Activated CD8-positive, alpha-beta T cell treated with anti-CD3 and anti-CD28 coated beads, Interleukin-2, amount 10 ng/mL, durations not matched to agents 7 days and 5 days (primary cell): ENCODE measurements around the gene LSM6. TPM values are rescaled to one million over a fixed set of nuclear protein-coding genes. Genes with fewer than 3 reads are reported as not detected.

Experiments
- ATAC-seq: fragments of 150-1000 bp; cut with Tn5 transposase; one replicate; pipeline ENCODE4 v1.10.0; 2021; ENCODE audit warnings: moderate library complexity
- CTCF ChIA-PET: fragments of 350-600 bp; sonication (Branson Sonifier 250); formaldehyde crosslinking; loops from one replicate; lab custom pipeline; 2021; ENCODE audit warnings: antibody characterized with exemption; lab: Charles Lee
- POLR2A ChIA-PET: fragments of 350-600 bp; sonication (Branson Sonifier 250); formaldehyde crosslinking; loops from one replicate; lab custom pipeline; 2021; ENCODE audit warnings: antibody characterized with exemption; lab: Charles Lee
- DNase-seq: peaks from one replicate; pipeline ENCODE4 v3.0.0-alpha.2; 2020
- H3K27ac Mint-ChIP-seq: one replicate; pipeline ENCODE4 v1.8.0; 2021; ENCODE audit warnings: mild to moderate bottlenecking, mixed read lengths
- H3K27me3 Mint-ChIP-seq: one replicate; pipeline ENCODE4 v1.8.0; 2021; ENCODE audit warnings: low read depth, mixed read lengths
- H3K36me3 Mint-ChIP-seq: one replicate; pipeline ENCODE4 v1.8.0; 2021; ENCODE audit warnings: low read depth, mixed read lengths
- H3K4me1 Mint-ChIP-seq: one replicate; pipeline ENCODE4 v1.8.0; 2021; ENCODE audit warnings: low read depth, mixed read lengths
- H3K4me3 Mint-ChIP-seq: one replicate; pipeline ENCODE4 v1.8.0; 2021; ENCODE audit warnings: mild to moderate bottlenecking, mixed read lengths
- H3K9me3 Mint-ChIP-seq: one replicate; pipeline ENCODE4 v1.8.0; 2022; ENCODE audit warnings: mixed read lengths; ENCODE audit not compliant: insufficient read depth
- total RNA-seq, 2 experiments: library from RNA; stranded (reverse); gene quantifications; one replicate each; pipeline ENCODE4 v1.2.3, GENCODE V29; 2021

The LSM6 gene
- total RNA-seq, 2 experiments from 2014 or later, result 52.2 to 64.3 TPM

GRCh38 chr4:146229406-146229805 lies 53.9 kb downstream of the LSM6 start:
- Mint-ChIP-seq H3K9me3 (no peaks in the 10 kb centered on the region), H3K27ac (no peak overlapping the region), H3K36me3 (no peaks in the 10 kb centered on the region), H3K4me1 (no peaks in the 10 kb centered on the region), H3K4me3 (no peak overlapping the region), H3K27me3 (no peaks in the 10 kb centered on the region)
- POLR2A ChIA-PET, result interaction anchor here (0.6 kb wide), 1 partner anchor 10 kb away, joined by 4 read pairs; no protein-coding TSS in a partner anchor
- CTCF ChIA-PET, result no interaction called here
- DNase-seq (no peak), ATAC-seq (no peak)

- ChIA-PET CTCF (no interaction called here), POLR2A (no interaction called here)
- Mint-ChIP-seq H3K4me3 (no peak overlapping the region), H3K4me1 (no peaks in the 10 kb centered on the region), H3K27me3 (peaks cover 1% of the 10 kb centered on the region), H3K27ac (no peak overlapping the region), H3K9me3 (no peaks in the 10 kb centered on the region), H3K36me3 (no peaks in the 10 kb centered on the region)
- ATAC-seq, result no peak
- DNase-seq, result no peak
Observed at GRCh38 chr4:146232131-146232722, 56.7 kb downstream of the LSM6 start.

- CTCF ChIA-PET, result interaction anchor here (1.4 kb wide), 1 partner anchor 861 kb away, joined by 3 read pairs; no protein-coding TSS in a partner anchor
- Mint-ChIP-seq H3K27ac (no peak overlapping the region), H3K9me3 (no peaks in the 10 kb centered on the region), H3K27me3 (peaks cover 1% of the 10 kb centered on the region), H3K36me3 (no peaks in the 10 kb centered on the region), H3K4me1 (no peaks in the 10 kb centered on the region), H3K4me3 (no peak overlapping the region)
- ATAC-seq (no peak), DNase-seq (no peak)
- POLR2A ChIA-PET, result no interaction called here
Observed at GRCh38 chr4:146235654-146236177, 60.2 kb downstream of the LSM6 start.

GRCh38 chr4:146236216-146236615 lies 60.7 kb downstream of the LSM6 start:
- POLR2A ChIA-PET, result no interaction called here

GRCh38 chr4:146237092-146237491 lies 61.6 kb downstream of the LSM6 start:
- ATAC-seq (no peak), DNase-seq (no peak)
- Mint-ChIP-seq H3K27me3 (peaks cover 1% of the 10 kb centered on the region), H3K9me3 (no peaks in the 10 kb centered on the region), H3K4me1 (peaks cover 2% of the 10 kb centered on the region), H3K4me3 (no peak overlapping the region), H3K36me3 (no peaks in the 10 kb centered on the region), H3K27ac (no peak overlapping the region)
- POLR2A ChIA-PET, result no interaction called here
- CTCF ChIA-PET, result no interaction called here

More at GRCh38 chr4:146236216-146236615, 60.7 kb downstream of the LSM6 start:
- CTCF ChIA-PET, result no interaction called here
- Mint-ChIP-seq H3K36me3 (no peaks in the 10 kb centered on the region), H3K4me3 (no peak overlapping the region), H3K9me3 (no peaks in the 10 kb centered on the region), H3K27me3 (peaks cover 1% of the 10 kb centered on the region), H3K4me1 (no peaks in the 10 kb centered on the region), H3K27ac (no peak overlapping the region)
- ATAC-seq (no peak), DNase-seq (no peak)

GRCh38 chr4:146238107-146238506 lies 62.6 kb downstream of the LSM6 start:
- H3K36me3 Mint-ChIP-seq, result no peaks in the 10 kb centered on the region
- CTCF ChIA-PET, result no interaction called here
- H3K4me3 Mint-ChIP-seq, result no peak overlapping the region
- H3K4me1 Mint-ChIP-seq, result peaks cover 5% of the 10 kb centered on the region
- peaks cover 1% of the 10 kb centered on the region for H3K27me3 Mint-ChIP-seq
- DNase-seq (no peak), ATAC-seq (no peak)
- H3K27ac Mint-ChIP-seq, result no peak overlapping the region
- no peaks in the 10 kb centered on the region for H3K9me3 Mint-ChIP-seq
- POLR2A ChIA-PET, result no interaction called here

Other genes with a start within 250 kb of the LSM6 start
- gene ZNF827, start 236.9 kb upstream of the LSM6 start, total RNA-seq, result 10 to 100 TPM; 13.6 to 14.8 TPM
- not detected for gene REELD1, start 38.8 kb downstream of the LSM6 start, total RNA-seq